Vagina (tissue), 2 donors: ENCODE results near the gene SPON1. TPM values are rescaled to one million over a fixed set of nuclear protein-coding genes. Genes with fewer than 3 reads are reported as not detected.

Source experiments
- DNase-seq, 2 donors: peaks; one replicate each; pipeline ENCODE4 v3.0.0-alpha.2; 2017; ENCODE audit errors: extremely low spot score in 2 of 2
- H3K27ac ChIP-seq: fragments of 200-600 bp; sonication (generic); one replicate; pipeline ENCODE4 v1.5.1; 2019
- H3K27me3 ChIP-seq: fragments of 200-600 bp; sonication (generic); one replicate; pipeline ENCODE4 v1.5.1; 2019
- H3K36me3 ChIP-seq, 2 donors: fragments of 200-600 bp; sonication (generic); one replicate each; pipeline ENCODE4 v1.5.1; 2017 to 2019
- H3K4me1 ChIP-seq: fragments of 200-600 bp; sonication (generic); one replicate; pipeline ENCODE4 v1.5.1; 2019
- H3K4me3 ChIP-seq, 2 donors: fragments of 200-600 bp; sonication (generic); 1 replicate in 1 of 2; 2 replicates in 1 of 2; pipeline ENCODE4 v1.5.1; 2016 to 2019
- H3K9me3 ChIP-seq: fragments of 200-600 bp; sonication (generic); one replicate; pipeline ENCODE4 v1.5.1; 2019
- POLR2A ChIP-seq, 2 donors: fragments of 450-650 bp; IDR thresholded peaks; one replicate each; pipeline ENCODE4 v1.6.1; 2017; ENCODE audit warnings: antibody characterized with exemption in 2 of 2, mild to moderate bottlenecking in 2 of 2, moderate library complexity in 2 of 2
- POLR2AphosphoS5 ChIP-seq, 2 donors: sonication (generic); formaldehyde crosslinking; IDR thresholded peaks; one replicate each; pipeline ENCODE4 v1.9.0; 2017; ENCODE audit warnings: antibody characterized with exemption in 2 of 2, mild to moderate bottlenecking in 2 of 2, low read depth in 1 of 2; ENCODE audit not compliant: insufficient read depth in 1 of 2
- intact Hi-C: fragments of 100-400 bp; cut with DNase I; formaldehyde crosslinking; loops from one replicate; pipeline ENCODE4 v1.15.1; 2023
- total RNA-seq: library from RNA; depleted of rRNA; stranded (reverse); fragments of >200 nt; gene quantifications from one replicate; pipeline ENCODE4 v1.2.3, GENCODE V29; 2016
- TF ChIP-seq, protein P1 (sequence below), 3 experiments: fragments of 450-650 bp in 2 of 3; fragments of 200-600 bp in 1 of 3; sonication (generic) in 1 of 3; IDR thresholded peaks; one replicate each; pipeline ENCODE4 v1.5.1; 2017 to 2019; ENCODE audit warnings: antibody characterized with exemption in 3 of 3, mild to moderate bottlenecking in 2 of 3, moderate library complexity in 2 of 3

SPON1 gene
- total RNA-seq, 1 donor from 2014 or later = 31.7 TPM

DNA sequence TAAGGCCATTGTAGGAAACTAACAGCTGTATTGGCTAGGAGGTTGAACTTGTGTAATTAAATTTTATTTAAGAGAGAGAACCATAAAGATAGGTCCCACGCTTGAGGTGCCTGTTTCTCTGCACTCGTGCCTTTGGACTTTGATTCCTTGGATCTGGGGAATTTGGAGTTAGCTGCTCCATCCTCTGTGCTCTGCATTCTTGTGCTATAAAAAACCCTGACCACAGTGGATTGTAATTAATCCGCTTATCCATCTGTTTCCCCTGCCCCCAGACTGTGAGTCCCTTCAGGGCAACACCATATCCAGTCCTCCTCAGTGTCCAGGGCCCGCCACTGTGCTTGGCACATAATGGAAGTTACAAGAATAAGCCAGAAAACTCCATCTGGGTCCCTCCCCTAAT, 169.8 kb downstream of the SPON1 start:
- Histone ChIP-seq H3K4me1 (peaks cover 8% of the 10 kb centered on the region), H3K9me3 (no peaks in the 10 kb centered on the region), H3K4me3 (no peak overlapping the region), H3K27ac (no peak overlapping the region), H3K36me3 (no peaks in the 10 kb centered on the region), H3K27me3 (no peaks in the 10 kb centered on the region)
- no peak for DNase-seq
- intact Hi-C loops = no loop called here
- no peak for TF ChIP-seq POLR2AphosphoS5 (IDR thresholded peaks at IDR 0.05; ENCODE audit: insufficient read depth in 1 of 2, low read depth in 1 of 2)
- TF ChIP-seq, protein P1, sequence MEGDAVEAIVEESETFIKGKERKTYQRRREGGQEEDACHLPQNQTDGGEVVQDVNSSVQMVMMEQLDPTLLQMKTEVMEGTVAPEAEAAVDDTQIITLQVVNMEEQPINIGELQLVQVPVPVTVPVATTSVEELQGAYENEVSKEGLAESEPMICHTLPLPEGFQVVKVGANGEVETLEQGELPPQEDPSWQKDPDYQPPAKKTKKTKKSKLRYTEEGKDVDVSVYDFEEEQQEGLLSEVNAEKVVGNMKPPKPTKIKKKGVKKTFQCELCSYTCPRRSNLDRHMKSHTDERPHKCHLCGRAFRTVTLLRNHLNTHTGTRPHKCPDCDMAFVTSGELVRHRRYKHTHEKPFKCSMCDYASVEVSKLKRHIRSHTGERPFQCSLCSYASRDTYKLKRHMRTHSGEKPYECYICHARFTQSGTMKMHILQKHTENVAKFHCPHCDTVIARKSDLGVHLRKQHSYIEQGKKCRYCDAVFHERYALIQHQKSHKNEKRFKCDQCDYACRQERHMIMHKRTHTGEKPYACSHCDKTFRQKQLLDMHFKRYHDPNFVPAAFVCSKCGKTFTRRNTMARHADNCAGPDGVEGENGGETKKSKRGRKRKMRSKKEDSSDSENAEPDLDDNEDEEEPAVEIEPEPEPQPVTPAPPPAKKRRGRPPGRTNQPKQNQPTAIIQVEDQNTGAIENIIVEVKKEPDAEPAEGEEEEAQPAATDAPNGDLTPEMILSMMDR (IDR thresholded peaks at IDR 0.05) = no peak

DNA sequence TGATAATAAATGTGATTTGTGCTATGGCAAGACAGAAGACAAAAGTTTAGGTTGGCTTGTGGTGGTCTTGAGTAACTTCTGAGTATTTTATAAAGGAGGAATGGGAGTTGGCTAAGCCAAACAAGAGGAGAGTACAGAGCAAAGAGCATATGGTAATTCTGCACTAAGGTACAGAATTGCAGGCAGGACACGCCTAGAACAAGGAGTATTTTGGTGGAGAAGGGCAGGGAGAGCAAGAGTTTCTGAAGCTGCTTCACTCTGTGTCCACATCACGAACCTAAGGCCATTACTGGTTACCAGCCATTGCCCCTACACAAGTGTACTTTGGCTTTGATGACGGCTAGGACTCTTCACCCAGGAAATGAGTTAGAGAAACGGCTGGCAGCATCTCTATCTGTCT, 170.9 kb downstream of the SPON1 start:
- H3K4me3 ChIP-seq = no peak overlapping the region
- H3K27me3 ChIP-seq = no peaks in the 10 kb centered on the region
- H3K9me3 ChIP-seq = no peaks in the 10 kb centered on the region
- no peak overlapping the region for H3K27ac ChIP-seq
- TF ChIP-seq, protein P1 (IDR thresholded peaks at IDR 0.05) = no peak
- no peak for TF ChIP-seq POLR2AphosphoS5 (IDR thresholded peaks at IDR 0.05; ENCODE audit: insufficient read depth in 1 of 2, low read depth in 1 of 2)
- no peaks in the 10 kb centered on the region for H3K36me3 ChIP-seq
- intact Hi-C loops = no loop called here
- DNase-seq = no peak
- H3K4me1 ChIP-seq = peaks cover 8% of the 10 kb centered on the region

DNA sequence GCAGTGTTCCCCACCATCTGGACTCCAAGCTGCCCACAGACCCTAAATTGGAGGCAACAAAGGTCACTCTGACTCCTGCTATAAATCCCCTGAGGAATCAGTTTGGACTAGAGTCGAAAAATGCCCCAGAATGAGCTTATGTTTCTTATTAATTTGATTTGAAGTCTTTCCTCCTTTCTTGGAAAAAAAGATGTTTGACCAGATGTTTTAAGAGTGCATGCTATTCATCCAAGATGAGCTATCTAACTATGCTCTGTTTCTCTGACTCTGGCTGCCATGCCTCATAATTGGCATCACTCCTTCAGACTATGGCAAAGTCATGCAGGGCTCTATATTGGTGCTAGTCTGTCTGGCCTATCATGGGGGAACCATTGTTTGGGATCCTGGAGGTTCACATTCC, 174.0 kb downstream of the SPON1 start:
- intact Hi-C loops = no loop called here
- H3K4me3 ChIP-seq = no peak overlapping the region
- no peaks in the 10 kb centered on the region for H3K36me3 ChIP-seq
- TF ChIP-seq, protein P1 (IDR thresholded peaks at IDR 0.05) = no peak
- no peak for TF ChIP-seq POLR2A (IDR thresholded peaks at IDR 0.05)
- TF ChIP-seq POLR2AphosphoS5 (IDR thresholded peaks at IDR 0.05; ENCODE audit: insufficient read depth in 1 of 2, low read depth in 1 of 2) = no peak
- DNase-seq = no peak
- no peaks in the 10 kb centered on the region for H3K9me3 ChIP-seq
- peaks cover 8% of the 10 kb centered on the region for H3K4me1 ChIP-seq
- no peaks in the 10 kb centered on the region for H3K27me3 ChIP-seq
- peak overlapping the region; percentile 7 for H3K27ac ChIP-seq

DNA sequence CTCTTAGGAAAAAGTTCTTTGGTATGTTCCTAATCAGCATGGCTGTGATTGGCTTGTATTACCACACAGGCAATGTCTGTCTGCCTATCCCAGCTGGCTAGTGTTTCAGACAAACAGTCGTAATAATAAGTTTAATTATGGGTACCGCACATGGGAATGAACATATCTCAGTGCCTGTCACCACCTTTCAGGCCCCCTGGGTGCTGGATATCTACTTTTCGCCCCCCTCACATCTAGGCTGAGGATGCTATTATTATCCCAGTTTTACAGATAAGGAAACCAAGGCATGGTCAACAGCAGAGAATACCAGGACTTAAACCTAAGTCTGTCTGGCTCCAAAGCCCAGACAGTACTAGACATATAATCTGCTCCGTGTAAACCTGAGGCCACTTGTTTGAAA, 174.8 kb downstream of the SPON1 start:
- no peak overlapping the region for H3K27ac ChIP-seq
- no peaks in the 10 kb centered on the region for H3K36me3 ChIP-seq
- no peak overlapping the region for H3K4me3 ChIP-seq
- DNase-seq = no peak
- TF ChIP-seq POLR2A (IDR thresholded peaks at IDR 0.05) (no peak), POLR2AphosphoS5 (IDR thresholded peaks at IDR 0.05; ENCODE audit: insufficient read depth in 1 of 2, low read depth in 1 of 2) (no peak)
- TF ChIP-seq, protein P1 (IDR thresholded peaks at IDR 0.05) = no peak
- intact Hi-C loops = no loop called here
- H3K27me3 ChIP-seq = no peaks in the 10 kb centered on the region
- no peaks in the 10 kb centered on the region for H3K9me3 ChIP-seq
- H3K4me1 ChIP-seq = peaks cover 8% of the 10 kb centered on the region

DNA sequence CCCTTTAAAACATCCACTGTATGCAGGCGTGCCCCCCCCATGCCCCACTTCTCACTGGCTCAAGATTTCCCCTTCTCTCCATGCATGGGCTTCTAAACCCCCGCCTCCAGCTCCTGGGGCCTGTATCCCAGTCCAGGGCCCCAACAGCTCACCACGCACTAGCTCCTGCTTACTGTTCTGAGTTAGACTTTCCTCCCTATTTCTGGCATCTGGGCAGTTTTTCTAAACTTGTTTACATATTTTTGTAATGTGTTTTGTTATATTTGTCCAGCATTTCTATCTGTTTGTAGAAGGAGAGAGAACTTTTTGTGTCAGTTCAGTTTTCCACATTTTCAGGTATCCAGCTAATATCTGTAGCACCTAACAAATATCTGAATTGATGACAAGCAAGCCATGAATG, 178.5 kb downstream of the SPON1 start:
- intact Hi-C loops = loop anchor here (10.0 kb wide), 1 partner anchor 186 kb away; no protein-coding TSS in a partner anchor
- H3K27ac ChIP-seq = no peak overlapping the region
- no peak for TF ChIP-seq POLR2A (IDR thresholded peaks at IDR 0.05)
- no peak for TF ChIP-seq POLR2AphosphoS5 (IDR thresholded peaks at IDR 0.05; ENCODE audit: insufficient read depth in 1 of 2, low read depth in 1 of 2)
- TF ChIP-seq, protein P1 (IDR thresholded peaks at IDR 0.05) = no peak
- H3K36me3 ChIP-seq = no peaks in the 10 kb centered on the region
- no peak for DNase-seq
- no peak overlapping the region for H3K4me3 ChIP-seq
- H3K27me3 ChIP-seq = no peaks in the 10 kb centered on the region
- H3K4me1 ChIP-seq = peaks cover 8% of the 10 kb centered on the region
- H3K9me3 ChIP-seq = no peaks in the 10 kb centered on the region
